Measurements from ENCODE around the gene TASP1.
"Not testable (repeated sequence)": the region's sequence is repeated elsewhere in the genome, so short reads cannot be mapped to it uniquely, and the experiment has no call there.

The TASP1 gene, protein sequence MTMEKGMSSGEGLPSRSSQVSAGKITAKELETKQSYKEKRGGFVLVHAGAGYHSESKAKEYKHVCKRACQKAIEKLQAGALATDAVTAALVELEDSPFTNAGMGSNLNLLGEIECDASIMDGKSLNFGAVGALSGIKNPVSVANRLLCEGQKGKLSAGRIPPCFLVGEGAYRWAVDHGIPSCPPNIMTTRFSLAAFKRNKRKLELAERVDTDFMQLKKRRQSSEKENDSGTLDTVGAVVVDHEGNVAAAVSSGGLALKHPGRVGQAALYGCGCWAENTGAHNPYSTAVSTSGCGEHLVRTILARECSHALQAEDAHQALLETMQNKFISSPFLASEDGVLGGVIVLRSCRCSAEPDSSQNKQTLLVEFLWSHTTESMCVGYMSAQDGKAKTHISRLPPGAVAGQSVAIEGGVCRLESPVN

DNA sequence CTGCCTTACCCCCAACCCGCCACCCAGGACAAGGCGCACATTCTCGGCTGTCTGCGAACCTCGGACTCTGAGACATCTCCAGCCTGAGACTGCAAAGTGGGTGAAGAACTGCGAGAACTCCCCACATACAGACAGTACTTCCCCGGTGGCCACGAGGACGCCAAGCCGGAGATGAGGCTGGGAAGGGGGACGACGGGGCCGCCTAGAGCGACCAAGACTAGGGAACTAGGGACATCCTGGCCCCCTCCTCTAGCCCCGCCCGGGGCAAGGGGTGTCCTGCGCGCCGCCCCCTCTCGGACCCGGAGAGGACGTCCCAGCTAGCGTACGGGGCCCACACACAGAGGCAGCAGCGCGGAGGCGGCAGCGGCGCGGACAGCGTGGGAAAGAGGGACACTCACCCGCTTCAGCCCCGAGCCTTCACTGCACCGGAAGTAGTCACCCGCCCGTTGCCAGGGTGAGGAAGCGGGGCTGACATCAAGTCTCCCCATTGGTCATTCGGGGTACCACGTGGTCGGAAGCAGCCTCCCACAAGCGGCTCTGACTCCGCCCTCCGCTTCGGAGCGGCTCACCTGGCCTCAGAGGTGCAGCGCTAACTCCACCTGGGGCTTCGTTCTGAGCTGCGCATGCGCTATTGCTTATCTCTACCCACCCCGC lies at the start of gene TASP1:
TASP1 (minus strand) TSS at position 437 of the 654 bp plus-strand sequence. CDS start 8,854 bp downstream, outside the sequence.
- peak; percentile 22 to 97 (median 90) for DNase-seq

DNA sequence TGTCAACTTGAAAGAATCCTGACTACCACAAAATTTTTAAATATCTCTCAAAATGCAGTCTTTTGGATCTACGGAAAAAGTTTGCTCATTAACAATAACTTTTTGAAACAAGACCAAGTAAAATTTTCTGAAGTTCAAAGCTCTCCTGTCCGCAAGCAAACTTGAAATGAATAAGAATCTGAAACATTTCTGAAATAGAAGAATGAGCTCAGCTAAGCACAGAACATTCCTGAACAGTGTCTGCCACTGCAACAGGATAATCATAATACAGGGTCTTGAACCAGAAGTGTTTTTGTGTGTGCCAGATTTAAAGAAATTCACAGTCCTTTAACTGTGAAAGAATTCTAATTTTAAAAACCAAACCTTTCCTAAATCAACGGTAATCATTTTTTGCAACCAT lies 49.1 kb upstream of the TASP1 start:
- no peak for DNase-seq

DNA sequence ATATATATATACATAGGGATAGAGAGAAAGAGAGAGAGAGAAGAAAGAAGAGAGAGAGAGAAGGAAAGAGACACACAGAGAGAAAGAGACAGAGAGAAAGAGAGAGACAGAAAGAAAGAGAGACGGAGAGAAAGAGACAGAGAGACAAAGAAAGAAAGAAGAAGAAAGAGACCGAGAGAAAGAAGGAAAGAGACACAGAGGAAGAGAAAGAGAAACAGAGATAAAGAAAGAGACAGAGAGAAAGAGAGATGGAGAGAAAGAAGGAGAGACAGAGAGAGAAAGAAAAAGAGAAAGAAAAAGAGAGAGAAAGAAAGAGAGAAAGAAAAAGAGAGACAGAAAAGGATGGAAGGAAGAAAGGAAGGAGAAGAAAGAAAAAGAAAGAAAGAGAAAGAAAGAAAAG lies 46.9 kb upstream of the TASP1 start:
- no peak for DNase-seq

DNA sequence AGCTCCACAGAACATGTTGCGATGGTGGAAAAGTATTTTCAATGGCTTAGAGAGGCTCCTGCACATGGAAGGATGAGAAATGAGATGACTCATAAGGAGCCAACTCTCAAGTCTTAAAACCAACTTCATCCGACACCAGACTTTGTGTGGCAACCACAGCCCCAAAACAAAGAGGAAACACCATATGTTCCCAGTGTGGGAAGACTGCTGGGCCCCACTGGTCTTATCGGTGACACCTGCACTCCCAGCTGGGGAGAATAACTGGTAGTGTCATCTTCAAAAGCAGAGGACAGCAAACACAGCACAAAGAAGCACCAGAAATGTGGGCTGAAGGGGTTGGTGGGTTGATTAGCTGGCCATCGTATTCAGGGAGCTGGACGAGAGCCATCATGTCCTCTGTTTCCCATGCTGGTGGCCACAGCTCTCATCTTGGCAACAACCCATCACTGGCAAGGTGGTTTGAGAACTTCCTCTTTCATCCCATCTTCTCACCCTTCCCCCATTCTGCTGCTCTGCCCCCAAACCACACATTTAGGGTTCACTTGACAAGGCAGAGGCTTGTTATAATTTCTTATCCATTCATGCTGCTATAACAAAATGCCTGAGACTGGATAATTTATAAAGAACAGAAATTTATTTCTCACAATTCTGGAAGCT lies 46.0 kb upstream of the TASP1 start:
- DNase-seq, result no peak

DNA sequence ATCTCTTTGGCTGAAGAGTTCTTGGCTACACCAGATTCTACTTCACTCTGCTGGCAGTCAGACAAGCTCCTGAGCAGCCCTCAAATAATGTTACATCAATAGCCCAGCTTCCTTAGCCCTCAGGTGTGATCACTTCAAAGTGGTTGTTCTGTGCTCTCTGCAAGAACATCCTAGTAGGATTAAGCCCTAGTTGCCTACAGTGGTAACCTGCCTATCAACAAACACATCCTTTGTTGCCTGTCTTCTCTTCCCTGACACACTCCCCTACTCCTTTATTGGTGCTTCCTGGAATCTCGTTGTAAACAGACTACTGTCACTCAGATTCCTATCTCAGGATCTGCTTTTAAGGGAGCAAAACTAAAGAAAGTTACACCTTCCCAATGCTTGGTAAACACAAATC lies 45.1 kb upstream of the TASP1 start:
- DNase-seq, result no peak

DNA sequence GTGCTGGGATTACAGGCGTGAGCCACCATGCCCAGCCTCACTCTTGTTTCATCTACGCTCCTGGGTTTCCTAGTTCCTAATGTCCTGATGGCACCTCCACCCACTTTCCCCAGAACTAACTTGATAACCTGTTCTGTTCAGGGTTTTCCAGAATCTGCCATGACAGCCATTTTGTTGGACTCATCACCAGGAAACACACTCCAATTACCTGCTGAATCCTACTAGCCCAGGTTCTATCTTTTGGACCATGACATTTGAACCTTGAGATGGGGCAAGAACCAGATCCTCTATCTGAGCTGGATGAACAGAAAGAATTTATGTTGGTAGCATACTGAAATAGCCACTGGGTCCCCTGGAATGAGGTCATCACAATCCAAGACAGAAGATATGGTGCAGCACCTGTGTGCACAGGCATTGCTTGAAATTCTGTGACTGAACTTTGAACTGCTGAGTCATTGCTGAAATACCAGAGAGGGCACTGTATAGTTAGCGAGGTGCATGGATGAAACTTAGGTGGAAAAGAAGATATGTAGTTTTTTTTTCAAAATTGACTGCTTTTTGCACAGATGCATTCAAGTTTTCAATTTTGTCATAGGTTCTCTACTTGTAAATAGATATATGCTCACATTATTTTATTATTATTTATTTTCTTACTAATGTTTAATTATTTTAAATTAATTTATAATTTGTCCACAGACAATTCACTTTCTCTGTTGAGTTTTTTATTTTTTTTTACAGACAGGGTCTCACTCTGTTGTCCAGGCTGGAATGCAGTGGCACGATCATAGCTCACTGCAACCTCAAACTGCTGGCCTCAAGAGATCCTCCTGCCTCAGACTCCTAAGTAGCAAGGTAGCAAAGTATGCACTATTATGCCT lies 42.8 kb upstream of the TASP1 start:
- no peak for DNase-seq

DNA sequence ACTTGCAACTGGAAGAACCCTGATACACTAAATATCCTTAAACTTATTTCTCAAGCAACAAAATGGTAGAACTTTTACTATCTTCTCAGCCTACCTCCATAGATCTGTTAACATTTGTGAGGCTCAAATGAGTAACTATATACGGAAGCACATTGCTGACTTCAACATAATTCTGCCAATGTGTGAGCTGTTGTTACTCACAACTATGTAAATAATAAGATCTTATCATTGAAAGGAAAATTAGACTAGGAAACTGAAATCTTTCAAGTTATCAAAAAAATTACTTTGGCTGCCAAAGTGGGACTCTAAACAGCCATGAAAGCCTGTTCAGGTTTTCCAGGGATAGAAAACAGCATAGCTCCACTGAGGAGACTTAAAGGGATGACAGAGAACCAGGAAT lies 40.2 kb upstream of the TASP1 start:
- DNase-seq, result no peak

DNA sequence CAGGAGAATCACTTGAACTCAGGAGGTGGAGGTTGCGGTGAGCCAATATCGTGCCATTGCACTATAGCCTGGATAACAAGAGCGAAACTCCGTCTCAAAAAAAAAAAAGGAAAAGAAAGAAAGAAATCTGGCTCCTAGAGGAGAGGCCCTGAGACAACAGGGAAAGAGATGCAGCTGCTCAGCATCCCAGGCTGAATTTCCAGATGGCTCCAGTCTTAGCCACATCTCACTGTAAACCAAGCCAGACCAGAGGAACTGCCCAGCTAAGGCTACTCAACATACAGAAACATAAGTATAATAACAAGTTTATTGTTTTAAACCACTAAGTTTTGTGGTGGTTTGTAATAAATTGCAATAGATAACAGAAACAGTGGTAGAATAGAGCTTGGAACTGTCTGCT lies 38.5 kb upstream of the TASP1 start:
- no peak for DNase-seq

DNA sequence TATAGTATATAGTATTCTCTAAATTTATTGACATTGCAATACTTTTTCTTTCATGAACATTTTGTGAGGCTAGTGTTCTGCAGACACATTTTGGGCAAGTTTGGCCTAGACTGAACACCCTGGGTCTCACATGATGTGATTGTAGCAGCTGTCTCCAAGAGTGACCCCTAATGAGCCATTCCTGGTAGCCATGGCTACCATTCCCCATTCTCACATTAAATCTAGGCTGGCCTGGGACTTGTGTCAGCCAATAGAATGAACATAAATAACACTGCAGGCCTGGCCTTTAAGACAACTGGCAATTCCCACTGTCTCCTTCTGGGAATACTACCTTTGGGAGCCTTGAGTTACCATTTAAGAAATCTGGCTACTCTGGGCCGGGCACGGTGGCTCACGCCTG lies 38.0 kb upstream of the TASP1 start:
- DNase-seq, result no peak

DNA sequence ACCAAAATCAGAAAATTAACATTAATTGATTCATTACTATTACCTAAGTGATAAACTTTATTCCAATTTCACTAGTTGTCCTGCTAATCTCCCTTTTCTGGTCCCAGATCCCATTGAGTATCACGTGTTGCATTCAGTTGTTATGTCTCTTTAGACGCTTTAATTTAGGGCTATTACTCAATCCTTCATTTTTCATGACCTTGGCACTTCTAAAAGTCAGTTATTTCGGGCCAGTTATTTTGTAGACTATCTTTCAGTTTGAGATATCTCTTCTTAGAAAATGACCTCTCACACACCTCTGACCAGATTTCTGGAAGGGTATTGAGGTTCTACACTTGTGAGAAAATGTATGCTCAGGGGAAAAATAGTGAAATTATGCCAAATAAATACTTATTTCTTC lies 34.0 kb upstream of the TASP1 start:
- no peak for DNase-seq

DNA sequence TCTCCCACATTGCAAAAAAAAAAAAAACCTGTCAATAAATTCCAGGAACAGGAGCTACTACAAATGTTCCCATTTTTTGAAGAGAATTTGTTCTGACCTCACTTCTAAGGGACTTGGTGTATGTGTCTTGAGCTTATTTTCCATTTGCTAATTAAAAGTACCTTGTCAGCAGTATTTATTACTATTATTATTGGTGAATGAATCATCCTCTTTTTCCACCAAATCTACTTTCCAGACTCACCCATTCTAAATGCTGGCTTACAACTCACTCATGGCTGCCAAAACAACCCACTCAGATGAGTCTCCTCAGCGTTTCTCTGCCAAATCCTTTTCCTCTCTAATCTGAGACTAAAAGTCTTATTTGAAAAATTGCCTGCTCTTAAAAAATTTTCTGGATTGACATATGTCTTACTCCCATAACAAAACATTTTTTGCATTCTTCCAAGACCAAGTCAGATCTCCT lies 33.2 kb upstream of the TASP1 start:
- peak in 5 of 56 donors; percentile 1 to 47 (median 2) for DNase-seq

DNA sequence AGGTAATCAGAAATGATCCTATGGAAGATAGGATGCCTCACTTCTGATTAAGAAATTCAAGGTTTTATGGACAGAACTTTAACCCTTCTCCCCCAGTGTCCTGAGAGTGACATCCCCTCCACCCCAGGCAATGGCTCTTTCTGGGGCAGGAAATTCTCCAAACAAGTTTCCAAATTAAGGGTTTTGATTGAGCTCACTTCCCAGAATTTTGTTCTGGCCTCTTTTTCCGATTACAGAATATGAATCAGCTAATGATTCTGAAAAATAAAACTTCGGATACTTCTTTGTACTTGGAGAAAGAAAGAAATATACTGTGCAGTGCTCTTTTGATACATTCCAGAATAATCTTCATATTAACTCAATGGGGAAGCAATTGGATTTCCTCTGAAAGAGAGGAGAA lies 32.8 kb upstream of the TASP1 start:
- no peak for DNase-seq

DNA sequence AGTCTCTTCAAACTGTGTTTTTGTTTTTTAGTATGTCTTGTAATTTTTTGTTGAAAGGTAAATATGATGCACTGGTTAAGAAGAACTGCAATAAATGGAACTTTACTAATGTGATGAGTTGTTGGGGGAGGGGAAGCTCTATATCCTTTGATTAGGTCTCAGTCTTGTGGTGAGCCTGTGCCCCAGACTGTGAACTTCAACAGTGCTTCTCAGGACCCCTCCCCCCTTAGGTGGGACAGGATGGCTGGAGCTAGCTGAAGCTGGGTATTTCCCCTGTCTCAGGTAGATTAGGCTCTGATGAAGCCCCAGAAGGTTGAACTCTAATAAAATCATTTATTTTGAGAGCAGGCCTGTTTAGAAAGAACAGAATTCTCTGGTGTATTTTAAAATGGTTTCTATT lies 31.4 kb upstream of the TASP1 start:
- DNase-seq, result no peak

DNA sequence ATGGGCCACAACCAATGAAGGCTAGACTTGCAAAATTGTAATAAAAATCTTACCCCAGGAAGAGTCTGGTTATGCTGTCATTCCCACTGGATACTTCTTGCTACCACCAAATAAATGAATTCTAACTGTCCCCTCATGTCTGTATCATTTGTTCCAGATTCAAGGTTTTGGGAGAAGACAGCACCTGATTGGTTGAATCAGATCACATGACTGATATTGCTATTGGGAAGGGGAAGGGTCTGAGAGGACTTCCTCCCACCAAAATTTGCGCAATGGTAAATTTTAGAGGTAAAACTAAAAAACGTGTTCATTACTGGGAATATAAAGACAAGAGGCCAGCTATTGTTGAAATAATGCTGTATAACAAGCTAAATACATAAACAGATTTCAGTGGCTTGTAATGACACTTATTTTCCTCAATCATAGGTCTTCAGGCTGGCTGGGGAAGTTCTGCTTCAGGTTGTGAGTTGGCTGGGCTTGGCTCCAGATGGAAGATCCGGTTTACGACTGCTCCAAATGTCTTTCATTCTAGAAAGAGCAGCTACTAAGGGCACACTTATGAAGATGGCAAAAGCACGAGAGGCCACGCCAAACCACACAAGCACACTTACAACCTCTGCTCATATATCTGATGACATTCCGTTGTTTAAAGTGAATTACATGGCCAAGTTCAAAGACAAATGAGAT lies 27.1 kb upstream of the TASP1 start:
- no peak for DNase-seq

DNA sequence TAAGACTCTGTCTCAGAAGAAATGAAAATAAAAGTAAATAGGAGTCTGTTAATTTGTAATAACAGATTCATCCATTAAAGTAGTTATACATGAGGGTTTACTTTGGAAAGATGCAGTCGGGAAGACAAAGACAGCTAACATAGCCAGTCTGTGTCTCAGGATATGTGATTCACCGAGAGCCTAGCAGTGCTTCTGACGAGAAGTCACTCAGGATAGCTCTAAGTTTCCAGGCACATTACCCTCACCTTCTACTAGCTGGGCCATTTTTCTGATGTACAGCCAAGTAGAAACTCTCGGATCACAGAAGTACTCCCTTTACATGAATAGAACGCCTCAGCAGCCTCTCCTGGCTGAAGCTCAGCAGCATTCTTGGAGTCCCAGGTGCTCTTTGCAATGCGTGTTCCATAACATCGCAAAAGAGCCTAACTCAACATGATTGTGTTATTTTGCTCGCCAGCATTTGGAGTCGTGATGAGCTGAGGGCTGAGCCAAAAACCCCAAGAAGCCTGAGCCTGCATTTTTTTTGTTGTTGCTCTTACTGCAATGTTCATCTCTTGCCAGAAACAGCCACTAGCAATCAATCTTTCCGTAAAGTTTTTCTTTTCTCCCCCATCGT lies 22.4 kb upstream of the TASP1 start:
- DNase-seq, result no peak

DNA sequence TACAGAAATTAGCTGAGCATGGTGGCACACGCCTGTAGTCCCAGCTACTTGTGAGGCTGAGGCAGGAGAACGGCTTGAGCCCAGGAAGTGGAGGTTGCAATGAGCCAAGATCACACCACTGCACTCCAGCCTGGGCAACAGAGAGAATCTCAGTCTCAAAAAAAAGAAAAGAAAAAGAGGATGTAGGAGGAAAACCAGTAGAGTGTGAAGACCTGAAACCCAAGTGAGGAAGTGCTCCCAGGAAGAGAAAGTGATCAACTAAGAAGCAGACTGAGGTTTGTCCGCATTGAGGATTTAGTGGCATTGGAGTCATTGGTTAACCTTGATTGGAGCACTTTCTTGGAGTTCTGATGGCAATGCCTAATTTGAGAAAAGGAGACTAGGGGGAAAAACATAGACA lies 20.6 kb upstream of the TASP1 start:
- no peak for DNase-seq

DNA sequence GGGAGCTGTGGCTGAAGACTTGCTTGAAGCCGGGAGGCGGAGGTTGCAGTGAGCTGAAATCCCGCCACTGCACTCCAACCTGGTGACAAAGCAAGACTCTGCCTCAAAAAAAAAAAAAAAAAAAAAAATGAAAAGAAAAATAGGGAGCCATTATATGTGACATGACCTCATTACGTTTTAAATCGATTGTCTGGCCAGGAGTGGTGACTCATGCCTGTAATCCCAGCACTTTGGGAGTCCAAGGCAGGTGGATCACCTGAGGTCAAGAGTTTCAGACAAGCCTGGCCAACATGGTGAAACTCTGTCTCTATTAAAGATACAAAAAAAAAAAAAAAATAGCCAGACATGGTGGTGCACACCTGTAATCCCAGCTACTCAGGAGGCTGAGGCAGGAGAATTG lies 19.3 kb upstream of the TASP1 start:
- DNase-seq, result not testable (repeated sequence)

DNA sequence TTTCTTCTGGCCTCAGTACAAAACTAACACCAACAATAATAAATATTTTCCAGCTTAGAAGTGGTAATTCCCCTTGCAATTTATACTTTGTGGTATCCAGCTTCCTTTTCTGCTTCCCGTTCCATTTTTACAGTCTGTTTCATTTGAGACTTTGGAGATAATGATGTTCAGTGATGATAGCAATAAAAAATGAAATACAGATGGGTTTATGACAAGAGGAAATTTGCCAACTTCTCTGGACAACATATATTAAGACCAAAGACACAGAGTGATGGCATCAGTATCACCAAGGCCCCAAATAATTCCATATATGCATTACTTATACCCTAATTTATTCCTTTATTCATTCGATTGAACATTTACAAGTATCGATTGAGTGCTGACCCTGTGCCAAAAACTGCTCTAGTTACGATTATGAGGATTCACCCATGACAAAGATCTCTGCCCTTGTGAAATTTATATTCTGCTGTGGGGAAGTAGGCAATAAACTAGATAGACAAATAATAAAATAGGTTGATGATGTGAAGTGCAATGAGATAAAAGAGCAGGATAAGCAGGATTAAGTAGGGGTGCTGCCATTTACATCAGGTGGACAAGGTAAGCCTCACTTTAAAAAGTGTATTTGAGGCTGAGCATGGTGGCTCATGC lies 18.1 kb upstream of the TASP1 start:
- DNase-seq, result no peak

DNA sequence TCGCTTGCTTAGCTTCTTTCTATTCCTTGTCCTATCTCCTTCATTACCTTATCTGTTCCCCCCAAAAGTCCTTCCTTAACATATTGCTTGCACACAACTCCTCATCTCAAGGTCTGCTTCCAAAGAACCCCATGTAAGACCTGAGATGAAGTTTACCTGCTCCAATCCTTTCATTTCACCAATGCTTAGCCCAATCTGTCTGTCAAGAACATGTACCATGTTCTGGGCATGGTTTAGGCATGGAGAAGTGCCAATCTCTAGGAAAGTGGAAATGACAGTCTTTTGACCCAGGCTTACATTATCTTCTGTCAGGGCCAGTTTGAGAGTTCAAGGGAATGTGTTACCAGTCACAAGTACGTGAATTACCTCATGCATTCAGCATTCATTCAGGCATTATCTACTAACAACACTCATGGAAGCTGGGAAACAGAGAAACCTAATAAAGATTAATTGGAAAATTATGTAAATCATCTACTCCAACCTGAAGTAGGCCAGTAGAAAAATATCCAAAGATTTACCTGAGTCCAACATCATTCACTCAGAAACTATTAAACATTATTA lies 15.8 kb upstream of the TASP1 start:
- no peak for DNase-seq
